Fibroblast of pulmonary artery (primary cell): ENCODE measurements around the gene GLYR1.

Source experiments
- DNase-seq: peaks from one replicate; pipeline ENCODE4 v3.0.0-alpha.2; 2010; ENCODE audit warnings: low read depth
- H3K4me3 ChIP-seq: replicated peaks from 2 replicates; pipeline ENCODE4 v1.5.1; 2011; ENCODE audit warnings: low read depth, mild to moderate bottlenecking, control low read depth, low read length, moderate library complexity
- CTCF ChIP-seq: IDR thresholded peaks from 2 replicates; pipeline ENCODE4 v1.5.1; 2011; ENCODE audit warnings: mild to moderate bottlenecking, control low read depth, low read length, inconsistent platforms; ENCODE audit errors: missing control alignments

GLYR1 gene

GRCh38 chr16:4869147-4869805 lies 22.2 kb upstream of the GLYR1 start:
- H3K4me3 ChIP-seq: no peak overlapping the region
- TF ChIP-seq CTCF: no peak
- no peak for DNase-seq

- DNase-seq: no peak
- H3K4me3 ChIP-seq: no peak overlapping the region
- TF ChIP-seq CTCF: no peak
Observed at GRCh38 chr16:4868535-4868934, 21.4 kb upstream of the GLYR1 start.

DNA sequence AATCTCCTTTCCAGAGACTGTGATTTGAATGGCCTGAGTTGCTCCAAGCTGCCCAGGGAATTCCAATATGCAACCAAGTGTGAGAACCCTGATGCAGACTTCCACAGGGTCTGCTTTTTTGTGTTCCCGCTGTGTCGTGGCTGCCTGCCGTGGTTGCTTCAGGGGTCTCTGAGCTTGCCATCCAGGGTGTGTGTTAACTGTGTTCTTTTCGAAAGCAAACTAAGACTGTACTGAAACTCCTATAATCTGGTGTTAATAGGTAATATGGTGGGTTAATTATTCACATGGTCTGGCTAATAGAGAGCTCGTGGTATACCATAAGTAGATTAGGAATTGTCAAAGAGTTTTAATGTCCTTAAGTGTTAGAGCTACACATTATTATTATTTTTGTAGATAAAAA lies 20.9 kb upstream of the GLYR1 start:
- no peak for TF ChIP-seq CTCF
- H3K4me3 ChIP-seq: no peak overlapping the region
- DNase-seq: no peak

DNA sequence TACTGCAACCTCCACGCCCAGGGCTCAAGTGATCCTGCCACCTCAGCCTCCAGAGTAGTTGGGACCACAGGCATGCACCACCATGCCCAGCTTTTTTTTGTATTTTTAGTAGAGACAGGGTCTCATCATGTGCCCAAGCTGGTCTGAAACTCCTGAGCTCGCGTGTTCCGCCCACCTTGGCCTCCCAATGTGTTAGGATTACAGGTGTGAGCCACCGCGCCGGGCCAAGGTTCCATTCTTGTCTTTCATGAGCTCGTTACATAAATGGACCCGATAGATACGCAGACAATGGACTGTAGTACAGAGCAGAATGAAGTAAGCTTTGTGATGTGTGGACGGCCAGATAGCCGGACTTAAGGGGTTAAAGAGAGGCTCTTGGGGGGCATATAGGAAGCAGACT lies 19.5 kb upstream of the GLYR1 start:
- no peak for TF ChIP-seq CTCF
- no peak overlapping the region for H3K4me3 ChIP-seq
- no peak for DNase-seq

DNA sequence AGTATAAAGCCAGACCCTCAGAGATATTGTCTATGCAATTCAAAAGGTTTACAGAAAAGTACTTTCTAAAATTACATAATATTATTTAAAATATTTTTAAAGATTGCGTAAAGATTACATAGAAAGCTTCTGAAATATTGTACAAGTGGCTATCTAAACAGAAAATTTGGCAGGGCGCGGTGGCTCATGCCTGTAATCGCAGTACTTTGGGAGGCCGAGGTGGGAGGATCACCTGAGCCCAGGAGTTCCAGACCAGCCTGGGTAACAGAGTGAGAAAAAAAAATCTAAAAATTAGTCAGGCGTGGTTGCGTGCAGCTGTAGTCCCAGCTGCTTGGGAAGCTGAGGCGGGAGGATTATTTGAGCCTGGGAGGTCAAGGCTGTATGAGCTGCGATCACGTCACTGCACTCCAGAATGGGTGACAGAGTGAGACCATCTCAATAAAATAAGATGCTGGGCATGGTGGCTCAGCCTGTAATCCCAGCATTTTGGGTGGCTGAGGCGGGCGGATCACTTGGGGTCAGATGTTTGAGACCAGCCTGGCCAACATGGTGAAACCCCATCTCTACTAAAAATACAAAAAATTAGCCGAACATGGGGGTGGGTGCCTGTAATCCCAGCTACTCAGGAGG lies 18.3 kb upstream of the GLYR1 start:
- no peak for TF ChIP-seq CTCF
- DNase-seq: no peak
- no peak overlapping the region for H3K4me3 ChIP-seq

DNA sequence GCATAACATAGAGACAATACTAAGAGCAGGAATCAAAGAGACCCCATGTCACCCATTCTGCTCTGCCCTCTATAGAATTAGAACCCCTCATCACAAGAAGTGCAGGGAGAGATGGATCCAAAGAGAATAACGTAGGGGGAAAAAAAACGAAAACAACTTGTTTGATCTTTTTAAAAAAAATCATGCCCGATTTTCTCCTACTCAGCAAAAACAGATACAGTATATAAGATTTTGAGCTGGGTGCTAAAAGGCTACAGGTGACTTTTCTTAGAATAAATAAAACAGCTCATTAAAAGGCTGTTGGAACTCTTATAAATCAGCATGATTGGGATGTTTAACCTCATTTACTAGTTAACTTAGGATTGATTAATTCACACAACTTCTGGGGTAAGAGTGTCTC lies 17.6 kb upstream of the GLYR1 start:
- TF ChIP-seq CTCF: no peak
- H3K4me3 ChIP-seq: no peak overlapping the region
- DNase-seq: no peak

DNA sequence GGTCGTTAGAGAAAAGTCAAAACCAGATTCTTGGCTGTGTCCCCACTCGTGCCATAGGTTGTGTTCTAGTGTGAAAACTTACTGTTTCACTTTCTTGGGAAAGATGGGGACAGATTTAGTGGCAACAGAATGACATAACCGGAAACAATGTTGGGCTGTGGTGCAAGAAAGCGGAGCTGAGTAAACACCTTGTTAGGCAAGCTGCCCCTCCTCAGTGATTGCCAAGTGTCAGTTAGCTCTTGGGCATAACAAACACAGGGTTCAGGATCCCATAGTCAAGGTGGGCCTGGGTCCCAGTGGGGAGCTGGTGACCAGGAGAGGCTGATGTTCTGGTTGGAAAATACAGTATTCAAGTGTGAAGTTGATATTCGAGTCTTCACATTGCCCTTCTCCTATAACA lies 15.6 kb upstream of the GLYR1 start:
- no peak for TF ChIP-seq CTCF
- DNase-seq: no peak

More for the DNA sequence above, 15.6 kb upstream of the GLYR1 start:
- no peak overlapping the region for H3K4me3 ChIP-seq
